GM12878 (cell line): Measurements from ENCODE around the gene ANKRD36B. TPM values are rescaled to one million over a fixed set of nuclear protein-coding genes. Genes with fewer than 3 reads are reported as not detected.
"Not testable (repeated sequence)": the region's sequence is repeated elsewhere in the genome, so short reads cannot be mapped to it uniquely, and the experiment has no call there.

ENCODE experiments used
- ATAC-seq: fragments of 200-7000 bp; cut with Tn5 transposase; 3 replicates; pipeline ENCODE4 v1.9.1; 2020; ENCODE audit warnings: mild to moderate bottlenecking, moderate library complexity
- BruUV-seq: library from RNA; stranded (reverse); fragments of 400-500 nt; replicated peaks from 2 replicates; lab custom pipeline; 2021; lab: Mats Ljungman, UMichigan
- CTCF ChIA-PET: fragments of 300-600 bp; sonication (Branson Sonifier 250); formaldehyde crosslinking; extraction: SDS; loops from one replicate; lab custom pipeline; 2021; ENCODE audit warnings: inconsistent platforms; lab: Yijun Ruan, JAX
- POLR2A ChIA-PET: fragments of 350-600 bp; formaldehyde crosslinking; extraction: SDS; loops from one replicate; lab custom pipeline; 2021; ENCODE audit warnings: inconsistent platforms; lab: Charles Lee
- RAD21 ChIA-PET: fragments of 300-600 bp; sonication (Branson Sonifier 250); formaldehyde crosslinking; loops from one replicate; lab custom pipeline; 2023; ENCODE audit warnings: antibody characterized with exemption; ENCODE audit not compliant: unreplicated experiment; lab: Charles Lee
- SMC1A ChIA-PET: fragments of 300-600 bp; sonication (Branson Sonifier 250); formaldehyde crosslinking; loops from one replicate; lab custom pipeline; 2023; ENCODE audit not compliant: unreplicated experiment, uncharacterized antibody; lab: Charles Lee
- DNase-seq: peaks from one replicate; pipeline ENCODE4 v3.0.0-alpha.2; 2011; ENCODE audit warnings: low read depth, low spot score
- FAIRE-seq: peaks from 3 replicates; lab custom pipeline; 2011; peaks lifted over from hg19 to GRCh38; lab: Jason Lieb, UNC
- H2AFZ ChIP-seq: 2 replicates; pipeline ENCODE4 v1.6.0; 2011; ENCODE audit warnings: low read depth, low read length, control low read depth; ENCODE audit not compliant: control insufficient read depth
- H3K27ac ChIP-seq: 2 replicates; pipeline ENCODE4 v1.5.1; 2011; ENCODE audit warnings: control low read depth; ENCODE audit not compliant: control insufficient read depth, insufficient read depth
- H3K27me3 ChIP-seq, 2 experiments: replicated peaks in 1 of 2; 2 replicates each; pipeline versions ENCODE4 v1.6.0 to v1.6.1; 2011; ENCODE audit warnings: low read length in 1 of 2; ENCODE audit not compliant: control insufficient read depth in 2 of 2, insufficient read depth in 2 of 2
- H3K36me3 ChIP-seq, 2 experiments: 2 replicates each; pipeline ENCODE4 v1.5.1; 2011; ENCODE audit warnings: low read length in 1 of 2; ENCODE audit not compliant: control insufficient read depth in 2 of 2, insufficient read depth in 2 of 2
- H3K4me1 ChIP-seq: 2 replicates; pipeline ENCODE4 v1.6.1; 2011; ENCODE audit warnings: mild to moderate bottlenecking, low read length, moderate library complexity, mixed read lengths; ENCODE audit not compliant: control insufficient read depth, insufficient read depth
- H3K4me2 ChIP-seq: 2 replicates; pipeline ENCODE4 v1.6.0; 2011; ENCODE audit warnings: control low read depth; ENCODE audit not compliant: control insufficient read depth, insufficient read depth
- H3K4me3 ChIP-seq: fragments of 200-600 bp; sonication (generic); 2 replicates; pipeline ENCODE4 v1.5.1; 2016
- H3K79me2 ChIP-seq: 2 replicates; pipeline ENCODE4 v1.6.0; 2011; ENCODE audit warnings: low read length; ENCODE audit not compliant: control insufficient read depth, insufficient read depth
- H3K9ac ChIP-seq: 2 replicates; pipeline ENCODE4 v1.8.0; 2011; ENCODE audit warnings: low read length, control low read depth, mixed read lengths; ENCODE audit not compliant: control insufficient read depth, insufficient read depth
- H3K9me3 ChIP-seq: replicated peaks from 3 replicates; pipeline ENCODE4 v1.5.1; 2011; ENCODE audit warnings: mild to moderate bottlenecking, low read length; ENCODE audit not compliant: control insufficient read depth, insufficient read depth
- H4K20me1 ChIP-seq: 2 replicates; pipeline ENCODE4 v1.6.0; 2011; ENCODE audit not compliant: control insufficient read depth, insufficient read depth
- WGBS: methylation state at CpG from one replicate; pipeline ENCODE4 v1.1.6; 2016; ENCODE audit warnings: low lambda C conversion rate; ENCODE audit not compliant: insufficient replicate concordance, insufficient coverage; ENCODE audit errors: missing lambda C conversion rate; 5-methylcytosine and 5-hydroxymethylcytosine counted together
- in situ Hi-C: fragments of 300-500 bp; cut with MboI; formaldehyde crosslinking; loops from 9 replicates; pipeline ENCODE4 v1.14.3; 2018; ENCODE audit warnings: mixed read lengths
- intact Hi-C: fragments of 100-400 bp; cut with micrococcal nuclease; formaldehyde crosslinking; loops from one replicate; pipeline ENCODE4 v1.14.2; 2022; ENCODE audit not compliant: unreplicated experiment
- polyA plus RNA-seq, 11 experiments: library from polyadenylated mRNA; depleted of rRNA in 4 of 11; unstranded in 6 of 11; stranded (reverse) in 5 of 11; fragments of >200 nt; fragmentation: Nextera tagmentation in 4 of 11; fragmentation: Illumina TruSeq in 1 of 11; extraction: Ambion mirVana in 4 of 11; extraction: Trizol in 1 of 11; gene quantifications; 1 replicate in 1 of 11; 2 replicates in 10 of 11; pipeline versions ENCODE4 v1.2.1 to v1.2.3, GENCODE V29; 2011 to 2016; ENCODE audit warnings: inconsistent platforms in 2 of 11, missing spikeins in 2 of 11, low read depth in 1 of 11
- total RNA-seq, 4 experiments: library from RNA; depleted of rRNA in 3 of 4; stranded (reverse); fragments of >200 nt in 3 of 4; fragmentation: Illumina TruSeq in 1 of 4; extraction: Trizol in 1 of 4; gene quantifications; 2 replicates each; pipeline versions ENCODE4 v1.2.1 to v1.2.3, GENCODE V29; 2013 to 2021

The ANKRD36B gene
- total and polyA plus RNA-seq, 10 of the 15 experiments (the other 5 are each of a cell fraction or from before 2014, with no cell fraction given) = 6.5 to 21.4 (median 14.2) TPM

- H4K20me1 ChIP-seq, FAIRE-seq, BruUV-seq, intact Hi-C loops, H3K27me3 ChIP-seq, H3K9me3 ChIP-seq, ATAC-seq, DNase-seq, H3K36me3 ChIP-seq, H3K79me2 ChIP-seq, H3K4me1 ChIP-seq: not testable (repeated sequence)
- ChIA-PET RAD21 (interaction anchor here (1.1 to 3.0 kb wide), 2 partner anchors 73 to 89 kb away, joined by 3 to 16 read pairs; no protein-coding TSS in a partner anchor), POLR2A (interaction anchor here (1.2 kb wide), 1 partner anchor 111 kb away, joined by 3 read pairs; no protein-coding TSS in a partner anchor), SMC1A (interaction anchor here (0.6 kb wide), 1 partner anchor 479 kb away, joined by 3 read pairs; no protein-coding TSS in a partner anchor), CTCF (interaction anchor here (2.5 kb wide), 1 partner anchor 110 kb away, joined by 168 read pairs; no protein-coding TSS in a partner anchor)
- Histone ChIP-seq H3K27ac (peak overlapping the region; percentile 33), H2AFZ (peak overlapping the region; percentile 69), H3K4me2 (peak overlapping the region; percentile 42; the same call in 1 of the 2 replicates), H3K9ac (peak overlapping the region; percentile 39; the same call in 1 of the 2 replicates), H3K4me3 (peak overlapping the region; percentile 77)
- WGBS = no CpG with 5 or more reads among the region's 14 CpGs
- in situ Hi-C loops = loop anchor here (5.0 kb wide), 1 partner anchor 113 kb away; no protein-coding TSS in a partner anchor
Observed at GRCh38 chr2:97589257-97589597, 450 bp downstream of the ANKRD36B start.

GRCh38 chr2:97565674-97566073 is 24.0 kb downstream of the ANKRD36B start:
- ATAC-seq, in situ Hi-C loops, H3K9me3 ChIP-seq, H3K27me3 ChIP-seq, RAD21 ChIA-PET, H3K27ac ChIP-seq, H4K20me1 ChIP-seq, FAIRE-seq, SMC1A ChIA-PET, H3K79me2 ChIP-seq, H2AFZ ChIP-seq, POLR2A ChIA-PET, H3K9ac ChIP-seq, DNase-seq, intact Hi-C loops, BruUV-seq, H3K4me2 ChIP-seq, H3K36me3 ChIP-seq, H3K4me3 ChIP-seq, CTCF ChIA-PET, H3K4me1 ChIP-seq: not testable (repeated sequence)
- 27% methylated on average over 3 of the region's 3 CpGs for WGBS

GRCh38 chr2:97552406-97552805 is 37.3 kb downstream of the ANKRD36B start:
- CTCF ChIA-PET, H3K4me3 ChIP-seq, H3K9ac ChIP-seq, DNase-seq, H2AFZ ChIP-seq, intact Hi-C loops, ATAC-seq, H3K79me2 ChIP-seq, BruUV-seq, in situ Hi-C loops, H4K20me1 ChIP-seq, H3K4me2 ChIP-seq, H3K9me3 ChIP-seq, H3K27ac ChIP-seq, SMC1A ChIA-PET, FAIRE-seq, RAD21 ChIA-PET, POLR2A ChIA-PET, H3K36me3 ChIP-seq, H3K27me3 ChIP-seq, H3K4me1 ChIP-seq: not testable (repeated sequence)
- 98% methylated on average over 3 of the region's 3 CpGs for WGBS

- in situ Hi-C loops, BruUV-seq, FAIRE-seq: not testable (repeated sequence)
Observed at GRCh38 chr2:97550498-97550897, 39.2 kb downstream of the ANKRD36B start.

More at GRCh38 chr2:97550498-97550897, 39.2 kb downstream of the ANKRD36B start:
- DNase-seq, H3K27ac ChIP-seq, H4K20me1 ChIP-seq, POLR2A ChIA-PET, H3K36me3 ChIP-seq, H3K79me2 ChIP-seq, H3K9ac ChIP-seq, CTCF ChIA-PET, SMC1A ChIA-PET, intact Hi-C loops, H3K4me3 ChIP-seq, H3K4me1 ChIP-seq, ATAC-seq, H3K9me3 ChIP-seq, RAD21 ChIA-PET, H2AFZ ChIP-seq, H3K27me3 ChIP-seq, H3K4me2 ChIP-seq: not testable (repeated sequence)
- WGBS = 100% methylated on average over 1 of the region's 1 CpG
